Measurements from ENCODE around the gene EFR3B.

EFR3B gene

GRCh38 chr2:25089605-25090315, 47.9 kb downstream of the EFR3B start (continued):
- TF ChIP-seq ZBTB6 (tag by site-specific recombination; IDR thresholded peaks at IDR 0.05) (no peak), EGR2 (tag by site-specific recombination; IDR thresholded peaks at IDR 0.05; ENCODE audit: low read depth) (no peak), ZNF585B (tag by site-specific recombination; IDR thresholded peaks at IDR 0.05) (no peak), KLF7 (tag by site-specific recombination; IDR thresholded peaks at IDR 0.05; ENCODE audit: borderline replicate concordance) (no peak), ZNF530 (tag by site-specific recombination; IDR thresholded peaks at IDR 0.05; ENCODE audit: low read depth) (no peak), INSM2 (tag by site-specific recombination; IDR thresholded peaks at IDR 0.05) (no peak), ZNF221 (tag by site-specific recombination; IDR thresholded peaks at IDR 0.05; ENCODE audit: borderline replicate concordance) (no peak)

DNA sequence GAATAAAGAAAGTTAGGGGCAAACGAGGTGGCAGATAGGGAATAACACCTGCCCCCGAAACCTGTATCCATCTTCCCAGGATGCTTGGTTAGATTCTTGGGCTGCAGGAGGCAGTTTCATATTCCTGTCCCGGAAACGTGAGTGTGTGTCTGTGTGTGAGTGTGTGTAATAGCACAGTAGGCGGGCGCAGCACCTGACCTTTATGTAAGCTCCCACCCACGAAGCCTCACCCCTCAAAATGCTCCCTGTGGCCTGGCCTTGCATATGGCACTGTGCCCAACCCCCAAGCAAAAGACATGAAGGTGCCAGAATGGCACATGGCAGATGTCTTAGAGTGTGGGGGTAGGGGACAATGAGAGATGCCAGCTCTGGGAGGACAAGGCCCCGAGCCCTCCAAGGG, 48.9 kb downstream of the EFR3B start:
- CTCF ChIA-PET, result no interaction called here
- TF ChIP-seq ZNF561 (tag by site-specific recombination; IDR thresholded peaks at IDR 0.05; ENCODE audit: borderline replicate concordance), result no peak
- peak; percentile 46 for TF ChIP-seq EGR2 (tag by site-specific recombination; IDR thresholded peaks at IDR 0.05; ENCODE audit: low read depth)
- peak; percentile 82 for TF ChIP-seq ZFHX2 (tag by site-specific recombination; conservative IDR thresholded peaks at IDR 0.05)
- POLR2A ChIA-PET, result no interaction called here
- no peaks in the 10 kb centered on the region for H3K9me3 ChIP-seq (ENCODE audit: control insufficient read depth, insufficient read depth, low read depth, low read length)
- H3K27ac ChIP-seq (ENCODE audit: extremely low read depth, low read depth, low read length), result no peak overlapping the region
- no peaks in the 10 kb centered on the region for H3K4me1 ChIP-seq (ENCODE audit: control insufficient read depth, insufficient read depth, low read length)
- no peak overlapping the region for H3K4me3 ChIP-seq (ENCODE audit: low read depth, low read length)
- peaks cover 3% of the 10 kb centered on the region in 2 experiments; a peak in 2 of 3 replicates for H3K36me3 ChIP-seq (ENCODE audit: control insufficient read depth in 2 of 2, insufficient read depth in 1 of 2, low read length in 2 of 2)

DNA sequence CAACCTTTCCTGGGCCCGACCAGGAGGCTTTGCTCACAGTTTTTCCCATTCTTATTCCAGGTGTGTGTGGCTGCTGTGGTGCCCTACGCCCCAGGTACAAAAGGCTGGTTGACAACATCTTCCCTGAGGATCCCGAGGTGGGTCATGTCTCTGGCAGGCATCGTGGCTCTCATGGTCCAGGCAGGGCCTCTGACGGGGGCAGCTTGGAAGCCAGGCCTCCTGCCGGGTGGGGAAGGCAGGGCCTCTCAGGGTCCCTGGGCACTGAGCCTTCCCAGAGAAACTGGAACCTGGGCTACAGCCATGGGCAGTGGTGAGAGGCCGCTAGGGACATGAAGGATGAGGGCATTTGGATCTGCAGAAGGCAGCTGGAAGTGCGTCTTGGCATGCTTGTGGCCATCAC, 49.4 kb downstream of the EFR3B start:
- H3K36me3 ChIP-seq (ENCODE audit: control insufficient read depth in 2 of 2, insufficient read depth in 1 of 2, low read length in 2 of 2), result peaks cover 3% of the 10 kb centered on the region in 2 experiments; a peak in 2 of 3 replicates
- no peak for TF ChIP-seq ZNF146 (tag by site-specific recombination; IDR thresholded peaks at IDR 0.05)
- TF ChIP-seq, protein P1, sequence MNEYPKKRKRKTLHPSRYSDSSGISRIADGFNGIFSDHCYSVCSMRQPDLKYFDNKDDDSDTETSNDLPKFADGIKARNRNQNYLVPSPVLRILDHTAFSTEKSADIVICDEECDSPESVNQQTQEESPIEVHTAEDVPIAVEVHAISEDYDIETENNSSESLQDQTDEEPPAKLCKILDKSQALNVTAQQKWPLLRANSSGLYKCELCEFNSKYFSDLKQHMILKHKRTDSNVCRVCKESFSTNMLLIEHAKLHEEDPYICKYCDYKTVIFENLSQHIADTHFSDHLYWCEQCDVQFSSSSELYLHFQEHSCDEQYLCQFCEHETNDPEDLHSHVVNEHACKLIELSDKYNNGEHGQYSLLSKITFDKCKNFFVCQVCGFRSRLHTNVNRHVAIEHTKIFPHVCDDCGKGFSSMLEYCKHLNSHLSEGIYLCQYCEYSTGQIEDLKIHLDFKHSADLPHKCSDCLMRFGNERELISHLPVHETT (tag by site-specific recombination; IDR thresholded peaks at IDR 0.05), result no peak
- no peak for TF ChIP-seq ZNF132 (tag by site-specific recombination; IDR thresholded peaks at IDR 0.05; ENCODE audit: borderline replicate concordance)
- TF ChIP-seq, protein P2, sequence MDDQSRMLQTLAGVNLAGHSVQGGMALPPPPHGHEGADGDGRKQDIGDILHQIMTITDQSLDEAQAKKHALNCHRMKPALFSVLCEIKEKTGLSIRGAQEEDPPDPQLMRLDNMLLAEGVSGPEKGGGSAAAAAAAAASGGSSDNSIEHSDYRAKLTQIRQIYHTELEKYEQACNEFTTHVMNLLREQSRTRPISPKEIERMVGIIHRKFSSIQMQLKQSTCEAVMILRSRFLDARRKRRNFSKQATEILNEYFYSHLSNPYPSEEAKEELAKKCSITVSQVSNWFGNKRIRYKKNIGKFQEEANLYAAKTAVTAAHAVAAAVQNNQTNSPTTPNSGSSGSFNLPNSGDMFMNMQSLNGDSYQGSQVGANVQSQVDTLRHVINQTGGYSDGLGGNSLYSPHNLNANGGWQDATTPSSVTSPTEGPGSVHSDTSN (CRISPR knock-in tag; IDR thresholded peaks at IDR 0.05), result no peak
- no peak for TF ChIP-seq ZEB2 (tag by site-specific recombination; IDR thresholded peaks at IDR 0.05)
- no peak for TF ChIP-seq ZNF37A (tag by site-specific recombination; IDR thresholded peaks at IDR 0.05)
- TF ChIP-seq ZSCAN18 (tag by site-specific recombination; IDR thresholded peaks at IDR 0.05), result no peak
- no peak for TF ChIP-seq WT1 (tag by site-specific recombination; IDR thresholded peaks at IDR 0.05)
- TF ChIP-seq ZFP69B (tag by site-specific recombination; IDR thresholded peaks at IDR 0.05), result no peak
- no peak for TF ChIP-seq SP2 (tag by site-specific recombination; IDR thresholded peaks at IDR 0.05)
- no peak for TF ChIP-seq ZNF513 (tag by site-specific recombination; IDR thresholded peaks at IDR 0.05)
- no peak for TF ChIP-seq ZNF112 (tag by site-specific recombination; IDR thresholded peaks at IDR 0.05)
- H3K27ac ChIP-seq (ENCODE audit: extremely low read depth, low read depth, low read length), result no peak overlapping the region
- H3K4me3 ChIP-seq (ENCODE audit: low read depth, low read length), result no peak overlapping the region
- no peaks in the 10 kb centered on the region for H3K9me3 ChIP-seq (ENCODE audit: control insufficient read depth, insufficient read depth, low read depth, low read length)
- CTCF ChIA-PET, result no interaction called here
- POLR2A ChIA-PET, result no interaction called here
- no peaks in the 10 kb centered on the region for H3K4me1 ChIP-seq (ENCODE audit: control insufficient read depth, insufficient read depth, low read length)
